ENCODE data around the gene KIAA1210. TPM values are rescaled to one million over a fixed set of nuclear protein-coding genes. Genes with fewer than 3 reads are reported as not detected.

KIAA1210 gene
- not detected in 2 replicates for total RNA-seq (2016; rRNA removed; fragmentation: Illumina TruSeq; extraction: Trizol)
- not detected in 2 replicates for total RNA-seq (2016; cell fraction: cytosol; rRNA removed; fragmentation: Illumina TruSeq; extraction: Trizol; ENCODE audit: low read depth)
- not detected in 2 replicates for total RNA-seq (2016; cell fraction: insoluble cytoplasmic fraction; rRNA removed; fragmentation: Illumina TruSeq; extraction: Trizol)
- total RNA-seq (2016; cell fraction: membrane; rRNA removed; fragmentation: Illumina TruSeq; extraction: Trizol): not detected in 2 replicates
- total RNA-seq (2016; cell fraction: nucleus; rRNA removed; fragmentation: Illumina TruSeq; extraction: Trizol): not detected in 2 replicates
- not detected in 2 replicates for polyA plus RNA-seq (2011; rRNA removed)
- not detected in 2 replicates for polyA plus RNA-seq (2011; cell fraction: cytosol; rRNA removed)
- not detected in 2 replicates for polyA plus RNA-seq (2011; cell fraction: nucleus; rRNA removed)
- polyA plus RNA-seq (2012): not detected in 2 replicates
- not detected in 2 replicates for polyA plus RNA-seq (2016; cell fraction: cytosol; fragmentation: Illumina TruSeq; extraction: Trizol; ENCODE audit: low read depth)
- polyA plus RNA-seq (2016; cell fraction: insoluble cytoplasmic fraction; fragmentation: Illumina TruSeq; extraction: Trizol; ENCODE audit: low read depth): not detected in 2 replicates
- polyA plus RNA-seq (2016; cell fraction: membrane; fragmentation: Illumina TruSeq; extraction: Trizol; ENCODE audit: low read depth): not detected in 2 replicates
- polyA plus RNA-seq (2016; cell fraction: nucleus; fragmentation: Illumina TruSeq; extraction: Trizol; ENCODE audit: insufficient read depth, low read depth): not detected in 2 replicates
- polyA minus RNA-seq (2011; rRNA and poly(A)+ RNA removed; ENCODE audit: low replicate concordance): 0.02 TPM in 1 of 2 replicates, not detected in the other
- not detected in 2 replicates for polyA minus RNA-seq (2011; cell fraction: cytosol; rRNA and poly(A)+ RNA removed)
- polyA minus RNA-seq (2011; cell fraction: nucleus; rRNA and poly(A)+ RNA removed): not detected in 2 replicates
- not detected for Bru-seq, nascent RNA
- BruChase-seq, experiment 1, labeled RNA remaining after a 6-hour chase: not detected
- BruChase-seq, experiment 2, labeled RNA remaining after a 2-hour chase: not detected
- long read RNA-seq, experiment 1: 0 reads
- long read RNA-seq, experiment 2: 0 reads

DNA sequence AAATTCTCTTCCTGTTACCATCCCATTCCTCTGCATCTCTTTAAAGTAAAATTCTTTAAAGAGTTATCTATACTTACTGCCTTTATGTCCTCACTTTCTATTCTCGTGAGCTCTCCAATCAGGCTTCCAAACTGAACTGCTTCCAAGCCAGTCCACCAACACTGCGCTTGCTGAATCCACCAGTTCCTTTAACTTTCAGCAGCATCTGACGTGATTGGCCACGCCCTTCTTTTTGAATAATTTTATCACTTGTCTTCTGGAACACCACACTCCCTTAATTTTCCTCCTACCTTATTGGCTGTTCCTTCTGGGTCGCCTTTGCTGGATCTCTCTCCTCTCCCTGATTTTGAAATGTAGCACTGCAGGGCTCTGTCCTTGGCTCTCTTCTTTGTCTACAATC lies at the start of gene KIAA1210:
Gene KIAA1210, minus strand, starts transcription at position 163 of the 400 bp plus-strand sequence. CDS start 4,170 bp downstream, outside the sequence.
- POLR2A ChIA-PET: no interaction called here
- in situ Hi-C loops (cut with HindIII; ENCODE audit: extremely low pct_ligation_motif_present, low pct_unique_long_range_greater_than_20kb): no loop called here
- H3K79me2 ChIP-seq (ENCODE audit: insufficient read depth, low read length): no peaks in the 10 kb centered on the region
- no peaks in the 10 kb centered on the region for H3K9me3 ChIP-seq (ENCODE audit: low read length)
- no peaks in the 10 kb centered on the region for H4K20me1 ChIP-seq (ENCODE audit: insufficient read depth, low read length)
- 1% methylated on average over 5 of the region's 5 CpGs for WGBS (ENCODE audit: low lambda C conversion rate)
- TF ChIP-seq MATR3 (CRISPR knock-in tag; IDR thresholded peaks at IDR 0.05) (no peak), ZEB1 (IDR thresholded peaks at IDR 0.05; ENCODE audit: insufficient replicate concordance, low read depth) (no peak), U2AF1 (optimal IDR thresholded peaks at IDR 0.05; ENCODE audit: low read depth, low read length) (no peak), PCBP2 (optimal IDR thresholded peaks at IDR 0.05; ENCODE audit: low read depth, low read length, poor library complexity, severe bottlenecking) (no peak), ZSCAN21 (CRISPR knock-in tag; IDR thresholded peaks at IDR 0.05; ENCODE audit: borderline replicate concordance) (no peak), AGO2 (optimal IDR thresholded peaks at IDR 0.05; ENCODE audit: low read depth, low read length) (no peak), ZFP1 (CRISPR knock-in tag; IDR thresholded peaks at IDR 0.05) (no peak), ZFP36L1 (CRISPR knock-in tag; IDR thresholded peaks at IDR 0.05) (no peak), ZNF782 (CRISPR knock-in tag; IDR thresholded peaks at IDR 0.05; ENCODE audit: borderline replicate concordance) (no peak), ZNF263 (CRISPR knock-in tag; IDR thresholded peaks at IDR 0.05) (no peak), ZBTB20 (CRISPR knock-in tag; IDR thresholded peaks at IDR 0.05; ENCODE audit: borderline replicate concordance, low read depth) (no peak), ETV6 (CRISPR knock-in tag; conservative IDR thresholded peaks at IDR 0.05) (no peak), ZNF138 (CRISPR knock-in tag; IDR thresholded peaks at IDR 0.05; ENCODE audit: low read depth) (no peak), ZNF382 (CRISPR knock-in tag; IDR thresholded peaks at IDR 0.05; ENCODE audit: borderline replicate concordance) (no peak)
- TF ChIP-seq, protein P1, sequence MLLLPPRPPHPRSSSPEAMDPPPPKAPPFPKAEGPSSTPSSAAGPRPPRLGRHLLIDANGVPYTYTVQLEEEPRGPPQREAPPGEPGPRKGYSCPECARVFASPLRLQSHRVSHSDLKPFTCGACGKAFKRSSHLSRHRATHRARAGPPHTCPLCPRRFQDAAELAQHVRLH (CRISPR knock-in tag; IDR thresholded peaks at IDR 0.05; ENCODE audit: borderline replicate concordance, low read depth): no peak
- TF ChIP-seq, protein P2, sequence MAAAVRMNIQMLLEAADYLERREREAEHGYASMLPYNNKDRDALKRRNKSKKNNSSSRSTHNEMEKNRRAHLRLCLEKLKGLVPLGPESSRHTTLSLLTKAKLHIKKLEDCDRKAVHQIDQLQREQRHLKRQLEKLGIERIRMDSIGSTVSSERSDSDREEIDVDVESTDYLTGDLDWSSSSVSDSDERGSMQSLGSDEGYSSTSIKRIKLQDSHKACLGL (CRISPR knock-in tag; IDR thresholded peaks at IDR 0.05): no peak
- CTCF ChIA-PET (ENCODE audit: low intra/inter-chr PET ratio, low total read pairs): no interaction called here
- H3K9ac ChIP-seq (ENCODE audit: insufficient read depth, low read depth, low read length): no peak within 1 kb of the TSS
- FAIRE-seq (no peak), ATAC-seq (no peak), DNase-seq (ENCODE audit: low spot score) (no peak)
- no peaks in the 10 kb centered on the region for H3K36me3 ChIP-seq (replicated peaks in 1 of 2; ENCODE audit: control insufficient read depth in 1 of 2, insufficient read depth in 2 of 2, low read length in 2 of 2)
- no TSS peak for BruUV-seq (replicated peaks)
- no peak within 1 kb of the TSS for H2AFZ ChIP-seq (ENCODE audit: low read length)
- no peak within 1 kb of the TSS for H3K4me3 ChIP-seq (replicated peaks in 1 of 3; ENCODE audit: insufficient read depth in 1 of 3, low read depth in 2 of 3, low read length in 3 of 3)
- intact Hi-C loops (cut with micrococcal nuclease; ENCODE audit: unreplicated experiment): no loop called here
- no peaks in the 10 kb centered on the region for H3K27me3 ChIP-seq (ENCODE audit: control insufficient read depth in 1 of 2, insufficient read depth in 2 of 2, low read length in 2 of 2)
- H3K4me1 ChIP-seq (ENCODE audit: insufficient read depth, low read length): no peaks in the 10 kb centered on the region
- H3K27ac ChIP-seq (ENCODE audit: extremely low read length, insufficient read depth, low read length): no peak within 1 kb of the TSS
- H3K4me2 ChIP-seq (ENCODE audit: low read depth, low read length): no peak within 1 kb of the TSS
